ENCODE measurements around the gene MUC21. TPM values are rescaled to one million over a fixed set of nuclear protein-coding genes. Genes with fewer than 3 reads are reported as not detected.

The MUC21 gene
- total and polyA plus RNA-seq, 2 donors (not counting 3 experiments of a cell fraction or from before 2014, with no cell fraction given): not detected

DNA sequence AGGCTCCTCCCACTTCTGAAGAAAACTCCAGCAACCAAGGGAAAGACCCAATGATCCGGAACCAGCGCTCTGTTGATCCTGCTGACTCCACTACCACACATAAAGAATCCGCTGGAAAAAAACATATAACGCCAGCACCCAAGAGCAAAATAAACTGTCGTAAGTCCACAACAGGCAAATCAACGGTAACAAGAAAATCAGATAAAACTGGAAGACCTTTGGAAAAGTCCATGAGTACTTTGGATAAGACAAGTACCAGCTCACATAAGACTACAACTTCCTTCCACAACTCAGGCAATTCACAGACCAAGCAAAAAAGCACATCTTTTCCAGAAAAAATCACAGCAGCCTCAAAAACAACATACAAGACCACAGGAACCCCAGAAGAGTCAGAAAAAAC is 34.7 kb upstream of the MUC21 start:
- no peak overlapping the region for H2AFZ ChIP-seq (ENCODE audit: low read depth, low read length)
- ChIA-PET CTCF (no interaction called here), POLR2A (no interaction called here)
- no peak overlapping the region for H3K4me3 ChIP-seq (replicated peaks in 1 of 3; ENCODE audit: insufficient read depth in 1 of 3, low read depth in 1 of 3, low read length in 3 of 3)
- TF ChIP-seq FOS (IDR thresholded peaks at IDR 0.05; ENCODE audit: borderline replicate concordance, insufficient read depth, low read length): no peak
- TF ChIP-seq MYC (IDR thresholded peaks at IDR 0.05; ENCODE audit: low read depth, low read length): no peak
- no peak for TF ChIP-seq GATA2 (IDR thresholded peaks at IDR 0.05; ENCODE audit: insufficient read depth, insufficient read length, low read depth, low read length)
- TF ChIP-seq EZH2 (IDR thresholded peaks at IDR 0.05; ENCODE audit: borderline replicate concordance, low read depth, low read length, severe bottlenecking): no peak
- no peak for TF ChIP-seq JUN (IDR thresholded peaks at IDR 0.05; ENCODE audit: borderline replicate concordance, insufficient read depth, insufficient read length, low read depth)
- no peak for TF ChIP-seq POLR2AphosphoS5 (IDR thresholded peaks at IDR 0.05; ENCODE audit: insufficient read depth, low read depth, low read length)
- TF ChIP-seq, protein P1, sequence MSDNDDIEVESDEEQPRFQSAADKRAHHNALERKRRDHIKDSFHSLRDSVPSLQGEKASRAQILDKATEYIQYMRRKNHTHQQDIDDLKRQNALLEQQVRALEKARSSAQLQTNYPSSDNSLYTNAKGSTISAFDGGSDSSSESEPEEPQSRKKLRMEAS (IDR thresholded peaks at IDR 0.05; ENCODE audit: insufficient read depth, insufficient read length): no peak
- TF ChIP-seq, protein P2, sequence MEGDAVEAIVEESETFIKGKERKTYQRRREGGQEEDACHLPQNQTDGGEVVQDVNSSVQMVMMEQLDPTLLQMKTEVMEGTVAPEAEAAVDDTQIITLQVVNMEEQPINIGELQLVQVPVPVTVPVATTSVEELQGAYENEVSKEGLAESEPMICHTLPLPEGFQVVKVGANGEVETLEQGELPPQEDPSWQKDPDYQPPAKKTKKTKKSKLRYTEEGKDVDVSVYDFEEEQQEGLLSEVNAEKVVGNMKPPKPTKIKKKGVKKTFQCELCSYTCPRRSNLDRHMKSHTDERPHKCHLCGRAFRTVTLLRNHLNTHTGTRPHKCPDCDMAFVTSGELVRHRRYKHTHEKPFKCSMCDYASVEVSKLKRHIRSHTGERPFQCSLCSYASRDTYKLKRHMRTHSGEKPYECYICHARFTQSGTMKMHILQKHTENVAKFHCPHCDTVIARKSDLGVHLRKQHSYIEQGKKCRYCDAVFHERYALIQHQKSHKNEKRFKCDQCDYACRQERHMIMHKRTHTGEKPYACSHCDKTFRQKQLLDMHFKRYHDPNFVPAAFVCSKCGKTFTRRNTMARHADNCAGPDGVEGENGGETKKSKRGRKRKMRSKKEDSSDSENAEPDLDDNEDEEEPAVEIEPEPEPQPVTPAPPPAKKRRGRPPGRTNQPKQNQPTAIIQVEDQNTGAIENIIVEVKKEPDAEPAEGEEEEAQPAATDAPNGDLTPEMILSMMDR (IDR thresholded peaks at IDR 0.05; ENCODE audit: extremely low read depth in 1 of 2, insufficient read depth in 1 of 2, low read depth in 1 of 2, low read length in 2 of 2): no peak
- no peak for TF ChIP-seq POLR2A (IDR thresholded peaks at IDR 0.05; ENCODE audit: low read depth, low read length)
- no peaks in the 10 kb centered on the region for H3K9me3 ChIP-seq (replicated peaks; ENCODE audit: control insufficient read depth, insufficient read depth, low read length)
- H3K27me3 ChIP-seq (ENCODE audit: control insufficient read depth in 2 of 2, insufficient read depth in 2 of 2, low read length in 2 of 2): peaks cover 22 to 24% of the 10 kb centered on the region in 2 experiments
- dilution Hi-C loops (cut with MboI; ENCODE audit: extremely low pct_ligation_motif_present, low sequenced_read_pairs): no loop called here
- H3K27ac ChIP-seq (ENCODE audit: insufficient read depth, low read depth, low read length): no peak overlapping the region
- DNase-seq (ENCODE audit: low read depth, low spot score) (no peak), FAIRE-seq (no peak)
- intact Hi-C loops (cut with micrococcal nuclease): no loop called here
- H3K9me1 ChIP-seq (replicated peaks; ENCODE audit: control insufficient read depth, extremely low read depth, insufficient read depth, low read length): no peaks in the 10 kb centered on the region
- BruUV-seq (replicated peaks): no TSS peak
- no peaks in the 10 kb centered on the region for H4K20me1 ChIP-seq (replicated peaks; ENCODE audit: control insufficient read depth, extremely low read depth, insufficient read depth, low read length)
- H3K9ac ChIP-seq (replicated peaks; ENCODE audit: extremely low read depth, insufficient read depth, low read length): no peak overlapping the region
- H3K36me3 ChIP-seq (ENCODE audit: control insufficient read depth in 2 of 2, extremely low read depth in 1 of 2, insufficient read depth in 2 of 2, low read length in 2 of 2): no peaks in the 10 kb centered on the region
- H3K4me2 ChIP-seq (ENCODE audit: insufficient read depth, low read length): no peak overlapping the region
- H3K79me2 ChIP-seq (ENCODE audit: control insufficient read depth, insufficient read depth, low read length): no peaks in the 10 kb centered on the region
- no peaks in the 10 kb centered on the region for H3K4me1 ChIP-seq (ENCODE audit: control insufficient read depth, extremely low read depth, insufficient read depth, low read length)

All from endothelial cell of umbilical vein (primary cell).